ENCODE measurements around the gene APMAP. TPM values are rescaled to one million over a fixed set of nuclear protein-coding genes. Genes with fewer than 3 reads are reported as not detected.

The APMAP gene
- total RNA-seq, 1 donor from 2014 or later: 95.2 TPM

DNA sequence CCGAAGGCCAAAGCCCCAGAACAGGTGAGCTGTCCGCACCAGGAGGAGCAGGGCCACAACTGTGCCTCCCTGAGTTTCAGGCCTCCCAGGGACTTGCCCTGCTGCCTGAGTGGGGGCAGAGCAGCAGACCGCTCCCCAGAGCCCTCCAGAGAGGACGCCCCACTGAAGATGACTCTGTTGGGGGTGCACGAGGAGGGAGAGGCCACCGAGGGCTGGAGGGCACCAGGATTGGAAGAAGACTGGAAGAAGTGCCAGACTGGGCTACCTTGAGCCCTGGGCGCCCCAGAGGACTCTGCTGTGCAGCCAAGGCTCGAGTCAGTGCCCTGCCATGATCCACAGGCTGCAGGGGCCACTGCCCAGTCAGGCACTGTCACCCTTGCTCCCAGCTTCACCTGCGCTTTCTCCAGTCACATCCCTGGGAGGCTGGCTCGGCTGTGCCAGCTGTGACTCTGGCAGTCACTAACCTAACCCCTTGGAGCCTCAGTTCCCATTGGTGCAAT is 32.2 kb downstream of the APMAP start:
- Mint-ChIP-seq H3K27ac (ENCODE audit: unreplicated experiment) (no peak overlapping the region), H3K9me3 (ENCODE audit: unreplicated experiment) (no peaks in the 10 kb centered on the region), H3K4me1 (ENCODE audit: unreplicated experiment) (no peaks in the 10 kb centered on the region), H3K4me3 (ENCODE audit: unreplicated experiment) (no peak overlapping the region), H3K27me3 (ENCODE audit: unreplicated experiment) (no peaks in the 10 kb centered on the region), H3K36me3 (ENCODE audit: low read depth, unreplicated experiment) (peaks cover 16% of the 10 kb centered on the region)
- TF ChIP-seq, protein P1, sequence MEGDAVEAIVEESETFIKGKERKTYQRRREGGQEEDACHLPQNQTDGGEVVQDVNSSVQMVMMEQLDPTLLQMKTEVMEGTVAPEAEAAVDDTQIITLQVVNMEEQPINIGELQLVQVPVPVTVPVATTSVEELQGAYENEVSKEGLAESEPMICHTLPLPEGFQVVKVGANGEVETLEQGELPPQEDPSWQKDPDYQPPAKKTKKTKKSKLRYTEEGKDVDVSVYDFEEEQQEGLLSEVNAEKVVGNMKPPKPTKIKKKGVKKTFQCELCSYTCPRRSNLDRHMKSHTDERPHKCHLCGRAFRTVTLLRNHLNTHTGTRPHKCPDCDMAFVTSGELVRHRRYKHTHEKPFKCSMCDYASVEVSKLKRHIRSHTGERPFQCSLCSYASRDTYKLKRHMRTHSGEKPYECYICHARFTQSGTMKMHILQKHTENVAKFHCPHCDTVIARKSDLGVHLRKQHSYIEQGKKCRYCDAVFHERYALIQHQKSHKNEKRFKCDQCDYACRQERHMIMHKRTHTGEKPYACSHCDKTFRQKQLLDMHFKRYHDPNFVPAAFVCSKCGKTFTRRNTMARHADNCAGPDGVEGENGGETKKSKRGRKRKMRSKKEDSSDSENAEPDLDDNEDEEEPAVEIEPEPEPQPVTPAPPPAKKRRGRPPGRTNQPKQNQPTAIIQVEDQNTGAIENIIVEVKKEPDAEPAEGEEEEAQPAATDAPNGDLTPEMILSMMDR (IDR thresholded peaks at IDR 0.05; ENCODE audit: unreplicated experiment): no peak
- DNase-seq (ENCODE audit: low spot score): no peak

DNA sequence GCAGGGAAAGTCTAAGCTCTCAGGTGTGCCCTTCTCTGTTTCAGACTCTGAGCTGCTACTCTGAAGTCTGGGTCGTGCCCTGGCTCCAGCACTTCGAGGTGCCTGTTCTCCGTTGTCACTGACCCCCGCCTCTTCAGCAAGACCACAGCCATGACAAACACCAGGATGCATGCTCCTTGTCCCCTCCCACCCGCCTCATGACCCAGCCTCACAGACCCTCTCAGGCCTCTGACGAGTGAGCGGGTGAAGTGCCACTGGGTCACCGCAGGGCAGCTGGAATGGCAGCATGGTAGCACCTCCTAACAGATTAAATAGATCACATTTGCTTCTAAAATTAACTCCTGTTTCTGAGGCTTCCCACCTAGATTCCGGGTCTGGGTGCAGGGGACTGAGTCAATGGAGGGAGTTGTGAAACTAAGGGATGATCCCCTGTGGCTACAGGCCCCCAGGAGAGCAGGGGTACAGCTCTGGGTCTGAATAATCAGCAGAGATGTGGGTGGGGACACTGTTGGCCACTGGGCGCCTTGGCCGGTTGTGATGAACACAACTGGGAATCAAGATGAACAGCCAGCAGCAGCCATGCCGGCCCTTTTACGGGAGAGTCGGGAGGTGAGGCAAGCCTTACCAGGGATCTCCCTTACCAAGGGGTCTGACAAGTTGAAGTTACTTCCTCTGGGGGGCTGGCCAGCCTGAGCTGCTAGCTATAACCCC is 32.8 kb downstream of the APMAP start:
- H3K27ac Mint-ChIP-seq (ENCODE audit: unreplicated experiment): no peak overlapping the region
- TF ChIP-seq, protein P1 (IDR thresholded peaks at IDR 0.05; ENCODE audit: unreplicated experiment): no peak
- no peaks in the 10 kb centered on the region for H3K27me3 Mint-ChIP-seq (ENCODE audit: unreplicated experiment)
- peaks cover 16% of the 10 kb centered on the region for H3K36me3 Mint-ChIP-seq (ENCODE audit: low read depth, unreplicated experiment)
- H3K4me1 Mint-ChIP-seq (ENCODE audit: unreplicated experiment): no peaks in the 10 kb centered on the region
- H3K9me3 Mint-ChIP-seq (ENCODE audit: unreplicated experiment): no peaks in the 10 kb centered on the region
- no peak for DNase-seq (ENCODE audit: low spot score)
- no peak overlapping the region for H3K4me3 Mint-ChIP-seq (ENCODE audit: unreplicated experiment)

DNA sequence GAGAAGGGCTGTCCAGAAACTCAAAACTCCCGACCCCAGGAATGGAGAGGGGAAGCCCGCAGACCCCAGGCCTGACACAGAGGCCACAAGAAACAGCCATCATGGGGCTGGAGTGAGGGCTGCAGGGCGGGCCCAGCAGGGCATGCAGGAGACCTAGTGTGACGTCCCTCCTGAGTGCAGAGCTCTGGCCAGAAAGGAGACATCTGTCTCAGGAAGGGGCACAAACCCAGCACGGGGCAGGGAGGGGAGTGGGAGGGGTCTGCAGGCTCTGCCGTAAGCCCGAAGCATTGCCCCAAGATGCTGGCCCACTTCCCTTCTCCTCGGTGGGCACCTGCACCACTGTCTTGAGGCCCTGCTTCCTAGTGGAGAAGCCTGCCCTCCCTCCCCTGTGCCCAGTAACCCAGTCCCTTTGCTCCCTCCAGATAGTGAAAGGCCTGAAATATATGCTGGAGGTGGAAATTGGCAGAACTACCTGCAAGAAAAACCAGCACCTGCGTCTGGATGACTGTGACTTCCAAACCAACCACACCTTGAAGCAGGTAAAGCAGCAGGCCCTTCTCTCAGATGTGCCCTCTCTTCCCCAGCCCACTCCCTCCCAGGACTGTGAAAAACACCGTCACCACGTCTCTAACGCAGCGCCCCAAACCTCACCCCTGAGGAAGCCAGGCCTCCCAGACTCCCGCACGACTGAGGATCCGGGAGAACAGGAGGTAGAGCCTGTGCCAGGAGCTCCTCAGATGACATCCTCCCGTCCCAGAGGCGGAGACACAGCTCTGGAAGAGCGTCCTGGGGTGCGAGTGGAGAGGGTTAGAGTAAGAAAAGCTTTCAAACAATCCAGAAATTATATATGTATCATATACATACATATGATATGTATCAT is 33.8 kb downstream of the APMAP start:
- TF ChIP-seq, protein P1 (IDR thresholded peaks at IDR 0.05; ENCODE audit: unreplicated experiment): no peak
- Mint-ChIP-seq H3K27me3 (ENCODE audit: unreplicated experiment) (no peaks in the 10 kb centered on the region), H3K36me3 (ENCODE audit: low read depth, unreplicated experiment) (peaks cover 16% of the 10 kb centered on the region)

DNA sequence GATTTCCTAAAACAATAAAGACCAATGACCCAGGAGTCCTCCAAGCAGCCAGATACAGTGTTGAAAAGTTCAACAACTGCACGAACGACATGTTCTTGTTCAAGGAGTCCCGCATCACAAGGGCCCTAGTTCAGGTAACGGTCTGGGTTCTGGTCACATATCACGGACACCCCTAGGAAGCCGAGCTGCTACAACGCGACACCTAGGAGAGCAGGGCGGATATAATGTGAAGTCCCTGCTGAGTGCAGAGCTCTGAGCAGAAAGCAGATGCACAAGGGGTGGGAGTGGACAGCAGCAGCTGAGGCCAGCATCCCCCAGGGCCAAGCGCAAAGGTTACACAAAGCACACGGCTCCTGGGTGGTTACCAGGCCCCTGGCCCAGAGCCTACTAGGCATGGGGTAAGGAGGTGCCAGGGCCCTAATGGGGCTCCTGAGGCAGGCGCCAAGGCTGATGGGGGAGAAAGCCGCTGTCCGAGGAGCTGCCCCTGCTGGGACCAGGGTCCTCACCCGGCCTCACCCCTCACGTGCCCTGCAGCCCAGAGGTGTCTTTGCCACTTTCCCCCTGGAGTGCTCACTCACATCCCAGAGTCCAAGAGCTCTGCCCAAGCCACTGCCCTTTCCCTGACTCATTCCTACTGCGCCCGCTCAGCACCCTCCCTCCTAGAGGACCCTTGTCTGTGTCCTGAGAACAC is 35.1 kb downstream of the APMAP start:
- Mint-ChIP-seq H3K36me3 (ENCODE audit: low read depth, unreplicated experiment) (peaks cover 7% of the 10 kb centered on the region), H3K4me3 (ENCODE audit: unreplicated experiment) (no peak overlapping the region), H3K4me1 (ENCODE audit: unreplicated experiment) (no peaks in the 10 kb centered on the region), H3K9me3 (ENCODE audit: unreplicated experiment) (no peaks in the 10 kb centered on the region), H3K27me3 (ENCODE audit: unreplicated experiment) (no peaks in the 10 kb centered on the region), H3K27ac (ENCODE audit: unreplicated experiment) (no peak overlapping the region)
- TF ChIP-seq, protein P1 (IDR thresholded peaks at IDR 0.05; ENCODE audit: unreplicated experiment): no peak
- no peak for DNase-seq (ENCODE audit: low spot score)

More for the DNA sequence above, 33.8 kb downstream of the APMAP start:
- Mint-ChIP-seq H3K4me1 (ENCODE audit: unreplicated experiment) (no peaks in the 10 kb centered on the region), H3K4me3 (ENCODE audit: unreplicated experiment) (no peak overlapping the region), H3K9me3 (ENCODE audit: unreplicated experiment) (no peaks in the 10 kb centered on the region), H3K27ac (ENCODE audit: unreplicated experiment) (no peak overlapping the region)
- no peak for DNase-seq (ENCODE audit: low spot score)
